ENCODE results near the gene WTIP. TPM values are rescaled to one million over a fixed set of nuclear protein-coding genes. Genes with fewer than 3 reads are reported as not detected.

The WTIP gene
- total RNA-seq, 1 donor from 2014 or later: 28.2 TPM

- DNase-seq (ENCODE audit: low spot score): no peak
- Histone ChIP-seq H4K20me1 (ENCODE audit: low read depth) (peaks cover 14% of the 10 kb centered on the region), H3K9ac (no peak overlapping the region), H3K4me1 (peaks cover 5% of the 10 kb centered on the region), H3F3A (ENCODE audit: low read depth) (peaks cover 9% of the 10 kb centered on the region), H3K27ac (no peak overlapping the region), H3K36me3 (no peaks in the 10 kb centered on the region), H3K4me3 (no peak overlapping the region), H3K27me3 (no peaks in the 10 kb centered on the region), H3K4me2 (no peak overlapping the region), H2AFZ (replicated peaks) (no peak overlapping the region), H3K79me2 (ENCODE audit: low read depth) (no peaks in the 10 kb centered on the region), H3K9me3 (ENCODE audit: low read depth) (no peaks in the 10 kb centered on the region)
- Mint-ChIP-seq H3K36me3 (no peaks in the 10 kb centered on the region), H3K4me1 (peaks cover 2% of the 10 kb centered on the region), H3K4me3 (no peak overlapping the region), H3K27ac (no peak overlapping the region), H3K9me3 (peaks cover 3% of the 10 kb centered on the region), H3K27me3 (ENCODE audit: insufficient read depth, low read depth) (peaks cover 13% of the 10 kb centered on the region)
- no peak for TF ChIP-seq CTCF (IDR thresholded peaks at IDR 0.05)
These were observed 23.3 kb downstream of the WTIP start for GRCh38 chr19:34504809-34505291.

- H3K4me2 ChIP-seq: no peak overlapping the region
- peaks cover 7% of the 10 kb centered on the region for H4K20me1 ChIP-seq (ENCODE audit: low read depth)
- H3K27me3 ChIP-seq: no peaks in the 10 kb centered on the region
- peaks cover 13% of the 10 kb centered on the region for H3K27me3 Mint-ChIP-seq (ENCODE audit: insufficient read depth, low read depth)
- H3K27ac Mint-ChIP-seq: no peak overlapping the region
- peaks cover 8% of the 10 kb centered on the region for H3F3A ChIP-seq (ENCODE audit: low read depth)
- no peaks in the 10 kb centered on the region for H3K79me2 ChIP-seq (ENCODE audit: low read depth)
- no peaks in the 10 kb centered on the region for H3K36me3 Mint-ChIP-seq
- H3K36me3 ChIP-seq: no peaks in the 10 kb centered on the region
- H3K9me3 ChIP-seq (ENCODE audit: low read depth): no peaks in the 10 kb centered on the region
- no peak overlapping the region for H2AFZ ChIP-seq (replicated peaks)
- H3K4me1 ChIP-seq: no peaks in the 10 kb centered on the region
- TF ChIP-seq EZH2phosphoT487 (IDR thresholded peaks at IDR 0.05) (no peak), EZH2 (IDR thresholded peaks at IDR 0.05) (no peak), CTCF (IDR thresholded peaks at IDR 0.05) (no peak)
- H3K27ac ChIP-seq: no peak overlapping the region
- H3K9me3 Mint-ChIP-seq: peaks cover 3% of the 10 kb centered on the region
- H3K4me3 Mint-ChIP-seq: no peak overlapping the region
- DNase-seq (ENCODE audit: low spot score): no peak
- H3K9ac ChIP-seq: no peak overlapping the region
- H3K4me3 ChIP-seq: no peak overlapping the region
- peaks cover 2% of the 10 kb centered on the region for H3K4me1 Mint-ChIP-seq
These were observed 23.9 kb downstream of the WTIP start for GRCh38 chr19:34505321-34506025.

GRCh38 chr19:34506026-34506370, 24.4 kb downstream of the WTIP start:
- no peak overlapping the region for H3K4me3 ChIP-seq
- peaks cover 2% of the 10 kb centered on the region for H4K20me1 ChIP-seq (ENCODE audit: low read depth)
- Mint-ChIP-seq H3K27me3 (ENCODE audit: insufficient read depth, low read depth) (peaks cover 13% of the 10 kb centered on the region), H3K4me3 (peak overlapping the region; percentile 27), H3K4me1 (peaks cover 2% of the 10 kb centered on the region), H3K27ac (no peak overlapping the region), H3K9me3 (peaks cover 8% of the 10 kb centered on the region), H3K36me3 (no peaks in the 10 kb centered on the region)
- no peak overlapping the region for H3K4me2 ChIP-seq
- H3F3A ChIP-seq (ENCODE audit: low read depth): peaks cover 3% of the 10 kb centered on the region
- H3K9ac ChIP-seq: no peak overlapping the region
- no peaks in the 10 kb centered on the region for H3K4me1 ChIP-seq
- TF ChIP-seq EZH2phosphoT487 (IDR thresholded peaks at IDR 0.05): no peak
- TF ChIP-seq EZH2 (IDR thresholded peaks at IDR 0.05): no peak
- TF ChIP-seq CTCF (IDR thresholded peaks at IDR 0.05): no peak
- no peaks in the 10 kb centered on the region for H3K79me2 ChIP-seq (ENCODE audit: low read depth)
- no peak overlapping the region for H3K27ac ChIP-seq
- no peaks in the 10 kb centered on the region for H3K27me3 ChIP-seq
- H2AFZ ChIP-seq (replicated peaks): no peak overlapping the region
- no peak for DNase-seq (ENCODE audit: low spot score)
- no peaks in the 10 kb centered on the region for H3K36me3 ChIP-seq
- H3K9me3 ChIP-seq (ENCODE audit: low read depth): no peaks in the 10 kb centered on the region
